ENCODE results near the gene PPP1R12B.
"Not testable (repeated sequence)": the region's sequence is repeated elsewhere in the genome, so short reads cannot be mapped to it uniquely, and the experiment has no call there.

Gene PPP1R12B

GRCh38 chr1:202631076-202631923, 282.8 kb downstream of the PPP1R12B start:
- Mint-ChIP-seq H3K9me3 (no peaks in the 10 kb centered on the region), H3K27me3 (ENCODE audit: low read depth) (peaks cover 80% of the 10 kb centered on the region), H3K4me3 (no peak overlapping the region), H3K27ac (no peak overlapping the region), H3K36me3 (ENCODE audit: low read depth) (no peaks in the 10 kb centered on the region), H3K4me1 (ENCODE audit: low read depth) (peaks cover 21% of the 10 kb centered on the region)

- H3K4me3 Mint-ChIP-seq, result no peak overlapping the region
- peaks cover 77% of the 10 kb centered on the region for H3K27me3 Mint-ChIP-seq (ENCODE audit: low read depth)
- H3K9me3 Mint-ChIP-seq, result no peaks in the 10 kb centered on the region
- peaks cover 19% of the 10 kb centered on the region for H3K4me1 Mint-ChIP-seq (ENCODE audit: low read depth)
- H3K27ac Mint-ChIP-seq, result no peak overlapping the region
- H3K36me3 Mint-ChIP-seq (ENCODE audit: low read depth), result no peaks in the 10 kb centered on the region
These were observed 283.7 kb downstream of the PPP1R12B start for GRCh38 chr1:202632241-202632640.

GRCh38 chr1:202636171-202636570, 287.7 kb downstream of the PPP1R12B start:
- H3K9me3 Mint-ChIP-seq; H3K27ac Mint-ChIP-seq; H3K4me1 Mint-ChIP-seq (ENCODE audit: low read depth); H3K4me3 Mint-ChIP-seq; H3K36me3 Mint-ChIP-seq (ENCODE audit: low read depth): not testable (repeated sequence)
- peaks cover 86% of the 10 kb centered on the region for H3K27me3 Mint-ChIP-seq (ENCODE audit: low read depth)

- peaks cover 86% of the 10 kb centered on the region for H3K27me3 Mint-ChIP-seq (ENCODE audit: low read depth)
- H3K27ac Mint-ChIP-seq; H3K4me1 Mint-ChIP-seq (ENCODE audit: low read depth); H3K4me3 Mint-ChIP-seq; H3K9me3 Mint-ChIP-seq; H3K36me3 Mint-ChIP-seq (ENCODE audit: low read depth): not testable (repeated sequence)
These were observed 289.0 kb downstream of the PPP1R12B start for GRCh38 chr1:202637321-202638018.

- Mint-ChIP-seq H3K36me3 (ENCODE audit: low read depth) (no peaks in the 10 kb centered on the region), H3K4me3 (no peak overlapping the region), H3K27me3 (ENCODE audit: low read depth) (peaks cover 86% of the 10 kb centered on the region), H3K4me1 (ENCODE audit: low read depth) (no peaks in the 10 kb centered on the region), H3K9me3 (no peaks in the 10 kb centered on the region), H3K27ac (no peak overlapping the region)
These were observed 289.7 kb downstream of the PPP1R12B start for GRCh38 chr1:202638019-202638700.

- H3K9me3 Mint-ChIP-seq, H3K4me3 Mint-ChIP-seq: not testable (repeated sequence)
- H3K27me3 Mint-ChIP-seq (ENCODE audit: low read depth), result peaks cover 85% of the 10 kb centered on the region
These were observed 290.3 kb downstream of the PPP1R12B start for GRCh38 chr1:202638701-202639305.

GRCh38 chr1:202639500-202639899, 291.0 kb downstream of the PPP1R12B start:
- H3K36me3 Mint-ChIP-seq (ENCODE audit: low read depth), result no peaks in the 10 kb centered on the region
- no peak overlapping the region for H3K27ac Mint-ChIP-seq
- no peak overlapping the region for H3K4me3 Mint-ChIP-seq
- H3K27me3 Mint-ChIP-seq (ENCODE audit: low read depth), result peaks cover 85% of the 10 kb centered on the region
- H3K9me3 Mint-ChIP-seq, result no peaks in the 10 kb centered on the region
- peaks cover 5% of the 10 kb centered on the region for H3K4me1 Mint-ChIP-seq (ENCODE audit: low read depth)

More at GRCh38 chr1:202638701-202639305, 290.3 kb downstream of the PPP1R12B start:
- H3K4me1 Mint-ChIP-seq (ENCODE audit: low read depth); H3K36me3 Mint-ChIP-seq (ENCODE audit: low read depth); H3K27ac Mint-ChIP-seq: not testable (repeated sequence)

- peaks cover 95% of the 10 kb centered on the region for H3K27me3 Mint-ChIP-seq (ENCODE audit: low read depth)
- H3K4me1 Mint-ChIP-seq (ENCODE audit: low read depth), result peaks cover 6% of the 10 kb centered on the region
- H3K36me3 Mint-ChIP-seq (ENCODE audit: low read depth), result no peaks in the 10 kb centered on the region
- no peaks in the 10 kb centered on the region for H3K9me3 Mint-ChIP-seq
- no peak overlapping the region for H3K4me3 Mint-ChIP-seq
- no peak overlapping the region for H3K27ac Mint-ChIP-seq
These were observed 293.7 kb downstream of the PPP1R12B start for GRCh38 chr1:202642212-202642611.

Measured in T-helper 1 cell treated with Interleukin-12 subunit alpha and Interleukin-12 subunit beta and Interleukin-4 antibody, amounts not matched to agents 30 μg/mL and 1 μg/mL, for 36 hours (primary cell).